Measurements from ENCODE around the gene ENTPD8.

Gene ENTPD8

GRCh38 chr9:137437691-137438590 lies 3.2 kb downstream of the ENTPD8 start:
- TF ChIP-seq POLR2AphosphoS5 (IDR thresholded peaks at IDR 0.05; ENCODE audit: low read depth, low read length) (no peak), TAF1 (IDR thresholded peaks at IDR 0.05; ENCODE audit: borderline replicate concordance, low read depth, low read length) (no peak), POLR2A (IDR thresholded peaks at IDR 0.05; ENCODE audit: low read depth, low read length) (no peak)
- no peak for DNase-seq (ENCODE audit: insufficient read length)
- FAIRE-seq, result no peak

GRCh38 chr9:137436761-137437600 lies 4.2 kb downstream of the ENTPD8 start:
- no peak for FAIRE-seq
- no peak for TF ChIP-seq TAF1 (IDR thresholded peaks at IDR 0.05; ENCODE audit: borderline replicate concordance, low read depth, low read length)
- no peak for TF ChIP-seq POLR2AphosphoS5 (IDR thresholded peaks at IDR 0.05; ENCODE audit: low read depth, low read length)
- DNase-seq (ENCODE audit: insufficient read length), result no peak

GRCh38 chr9:137435980-137436760 lies 5.0 kb downstream of the ENTPD8 start:
- no peak for FAIRE-seq
- no peak for DNase-seq (ENCODE audit: insufficient read length)
- TF ChIP-seq POLR2A (IDR thresholded peaks at IDR 0.05; ENCODE audit: low read depth, low read length) (no peak), POLR2AphosphoS5 (IDR thresholded peaks at IDR 0.05; ENCODE audit: low read depth, low read length) (no peak), TAF1 (IDR thresholded peaks at IDR 0.05; ENCODE audit: borderline replicate concordance, low read depth, low read length) (no peak)

- FAIRE-seq, result no peak
- DNase-seq (ENCODE audit: insufficient read length), result no peak
- no peak for TF ChIP-seq POLR2A (IDR thresholded peaks at IDR 0.05; ENCODE audit: low read depth, low read length)
- TF ChIP-seq POLR2AphosphoS5 (IDR thresholded peaks at IDR 0.05; ENCODE audit: low read depth, low read length), result no peak
Observed at GRCh38 chr9:137435381-137435891, 5.7 kb downstream of the ENTPD8 start.

GRCh38 chr9:137434498-137435380 lies 6.4 kb downstream of the ENTPD8 start:
- FAIRE-seq (no peak), DNase-seq (ENCODE audit: insufficient read length) (no peak)
- no peak for TF ChIP-seq POLR2A (IDR thresholded peaks at IDR 0.05; ENCODE audit: low read depth, low read length)
- no peak for TF ChIP-seq POLR2AphosphoS5 (IDR thresholded peaks at IDR 0.05; ENCODE audit: low read depth, low read length)

GRCh38 chr9:137433916-137434431 lies 7.2 kb downstream of the ENTPD8 start:
- TF ChIP-seq POLR2A (IDR thresholded peaks at IDR 0.05; ENCODE audit: low read depth, low read length) (no peak), POLR2AphosphoS5 (IDR thresholded peaks at IDR 0.05; ENCODE audit: low read depth, low read length) (no peak), TAF1 (IDR thresholded peaks at IDR 0.05; ENCODE audit: borderline replicate concordance, low read depth, low read length) (no peak)
- no peak for FAIRE-seq
- no peak for DNase-seq (ENCODE audit: insufficient read length)

- DNase-seq (ENCODE audit: insufficient read length) (no peak), FAIRE-seq (no peak)
- TF ChIP-seq POLR2AphosphoS5 (IDR thresholded peaks at IDR 0.05; ENCODE audit: low read depth, low read length), result no peak
Observed at GRCh38 chr9:137433349-137433915, 7.7 kb downstream of the ENTPD8 start.

GRCh38 chr9:137432687-137433348 lies 8.3 kb downstream of the ENTPD8 start:
- DNase-seq (ENCODE audit: insufficient read length), result no peak
- FAIRE-seq, result no peak

GRCh38 chr9:137431416-137431931 lies 9.7 kb downstream of the ENTPD8 start:
- no peak for TF ChIP-seq POLR2AphosphoS5 (IDR thresholded peaks at IDR 0.05; ENCODE audit: low read depth, low read length)
- no peak for TF ChIP-seq TAF1 (IDR thresholded peaks at IDR 0.05; ENCODE audit: borderline replicate concordance, low read depth, low read length)
- TF ChIP-seq POLR2A (IDR thresholded peaks at IDR 0.05; ENCODE audit: low read depth, low read length), result no peak
- no peak for FAIRE-seq
- DNase-seq (ENCODE audit: insufficient read length), result no peak

More at GRCh38 chr9:137432687-137433348, 8.3 kb downstream of the ENTPD8 start:
- no peak for TF ChIP-seq TAF1 (IDR thresholded peaks at IDR 0.05; ENCODE audit: borderline replicate concordance, low read depth, low read length)
- TF ChIP-seq POLR2AphosphoS5 (IDR thresholded peaks at IDR 0.05; ENCODE audit: low read depth, low read length), result no peak
- TF ChIP-seq POLR2A (IDR thresholded peaks at IDR 0.05; ENCODE audit: low read depth, low read length), result no peak

All from GM12892 (cell line).